Choroid plexus epithelial cell (primary cell): ENCODE measurements around the gene STARD5.

ENCODE experiments used
- DNase-seq: peaks from one replicate; pipeline ENCODE4 v3.0.0-alpha.2; 2010; ENCODE audit warnings: low read depth
- H3K4me3 ChIP-seq: 2 replicates; pipeline ENCODE4 v1.5.1; 2011; ENCODE audit warnings: low read depth, mild to moderate bottlenecking, control low read depth, low read length, moderate library complexity
- TF ChIP-seq, protein P1 (sequence below): conservative IDR thresholded peaks from 2 replicates; pipeline ENCODE4 v1.5.1; 2011; ENCODE audit warnings: low read depth, mild to moderate bottlenecking, control low read depth, inconsistent platforms, low read length, moderate library complexity

STARD5 gene

GRCh38 chr15:81294516-81294880 lies 29.4 kb downstream of the STARD5 start:
- TF ChIP-seq, protein P1, sequence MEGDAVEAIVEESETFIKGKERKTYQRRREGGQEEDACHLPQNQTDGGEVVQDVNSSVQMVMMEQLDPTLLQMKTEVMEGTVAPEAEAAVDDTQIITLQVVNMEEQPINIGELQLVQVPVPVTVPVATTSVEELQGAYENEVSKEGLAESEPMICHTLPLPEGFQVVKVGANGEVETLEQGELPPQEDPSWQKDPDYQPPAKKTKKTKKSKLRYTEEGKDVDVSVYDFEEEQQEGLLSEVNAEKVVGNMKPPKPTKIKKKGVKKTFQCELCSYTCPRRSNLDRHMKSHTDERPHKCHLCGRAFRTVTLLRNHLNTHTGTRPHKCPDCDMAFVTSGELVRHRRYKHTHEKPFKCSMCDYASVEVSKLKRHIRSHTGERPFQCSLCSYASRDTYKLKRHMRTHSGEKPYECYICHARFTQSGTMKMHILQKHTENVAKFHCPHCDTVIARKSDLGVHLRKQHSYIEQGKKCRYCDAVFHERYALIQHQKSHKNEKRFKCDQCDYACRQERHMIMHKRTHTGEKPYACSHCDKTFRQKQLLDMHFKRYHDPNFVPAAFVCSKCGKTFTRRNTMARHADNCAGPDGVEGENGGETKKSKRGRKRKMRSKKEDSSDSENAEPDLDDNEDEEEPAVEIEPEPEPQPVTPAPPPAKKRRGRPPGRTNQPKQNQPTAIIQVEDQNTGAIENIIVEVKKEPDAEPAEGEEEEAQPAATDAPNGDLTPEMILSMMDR, result no peak
- no peak for DNase-seq
- H3K4me3 ChIP-seq, result no peak overlapping the region

DNA sequence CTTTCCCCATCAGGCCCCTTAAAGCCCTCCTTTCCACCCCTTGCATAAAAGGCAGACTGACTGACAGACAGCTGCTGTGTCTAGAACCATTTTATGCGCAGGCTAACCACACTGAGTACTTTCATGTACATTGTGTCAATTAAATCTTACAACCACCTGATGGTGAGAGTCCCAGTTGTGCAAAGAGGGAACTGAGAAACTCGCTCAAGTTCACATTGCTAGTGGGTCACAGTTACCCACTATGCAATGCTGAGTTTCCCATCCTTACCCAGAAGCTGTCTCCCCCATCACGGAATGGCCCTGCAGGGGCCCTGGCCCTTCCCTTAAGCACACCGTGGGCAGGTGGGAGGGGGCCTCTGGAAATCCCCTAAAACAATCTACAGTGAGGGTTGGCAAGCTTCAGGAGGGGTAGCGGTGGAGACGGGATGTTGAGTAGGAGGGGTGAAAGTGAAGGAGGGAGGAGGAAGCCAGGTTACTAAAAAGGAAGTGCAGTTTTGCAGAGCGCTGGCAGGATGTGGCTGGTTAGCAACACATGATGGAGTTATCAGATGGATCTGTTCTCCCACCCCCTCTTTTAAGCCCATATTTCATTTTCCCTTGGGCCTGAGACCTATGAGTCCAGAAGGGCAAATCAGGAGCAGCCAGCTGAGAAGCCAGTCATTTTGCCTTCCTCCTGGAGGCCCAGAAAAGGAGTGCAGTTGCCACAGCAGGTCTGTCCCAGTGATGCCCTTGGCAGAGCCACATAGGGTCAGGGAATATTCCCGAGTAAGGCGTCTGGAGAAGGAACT lies 30.0 kb downstream of the STARD5 start:
- TF ChIP-seq, protein P1, result no peak
- no peak for DNase-seq
- H3K4me3 ChIP-seq, result no peak overlapping the region

GRCh38 chr15:81292523-81293001 lies 31.4 kb downstream of the STARD5 start:
- TF ChIP-seq, protein P1, result no peak
- DNase-seq, result no peak
- H3K4me3 ChIP-seq, result no peak overlapping the region

DNA sequence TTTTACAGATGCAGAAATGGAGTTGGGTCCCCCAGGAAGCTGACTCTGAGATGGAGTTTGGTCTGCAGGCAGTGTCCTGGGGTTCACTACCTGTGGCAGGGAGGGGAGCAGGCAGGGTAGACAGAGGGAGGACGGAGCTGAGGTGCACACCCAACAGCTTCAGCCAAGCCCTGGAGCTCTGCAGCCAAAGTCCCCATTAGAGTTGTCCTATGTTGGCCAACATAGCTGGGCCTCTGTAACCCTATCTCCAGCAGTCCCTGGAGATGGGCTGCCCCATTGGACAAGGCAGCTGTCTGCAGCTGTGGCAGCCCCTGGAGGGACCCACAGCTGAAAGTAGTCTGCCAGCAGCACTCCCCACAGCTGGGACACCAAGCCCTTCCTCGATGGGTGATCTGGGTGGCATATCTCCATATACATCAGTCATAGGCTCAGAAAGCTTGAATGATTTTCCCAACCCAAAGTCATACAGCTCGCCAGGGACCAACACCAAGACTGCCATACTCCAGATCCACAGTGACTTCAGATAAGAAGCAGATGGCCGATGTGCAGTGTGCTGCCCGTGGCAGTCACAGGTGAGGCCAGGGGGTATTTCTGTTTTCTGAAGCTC lies 31.9 kb downstream of the STARD5 start:
- H3K4me3 ChIP-seq, result no peak overlapping the region
- DNase-seq, result no peak
- TF ChIP-seq, protein P1, result no peak

DNA sequence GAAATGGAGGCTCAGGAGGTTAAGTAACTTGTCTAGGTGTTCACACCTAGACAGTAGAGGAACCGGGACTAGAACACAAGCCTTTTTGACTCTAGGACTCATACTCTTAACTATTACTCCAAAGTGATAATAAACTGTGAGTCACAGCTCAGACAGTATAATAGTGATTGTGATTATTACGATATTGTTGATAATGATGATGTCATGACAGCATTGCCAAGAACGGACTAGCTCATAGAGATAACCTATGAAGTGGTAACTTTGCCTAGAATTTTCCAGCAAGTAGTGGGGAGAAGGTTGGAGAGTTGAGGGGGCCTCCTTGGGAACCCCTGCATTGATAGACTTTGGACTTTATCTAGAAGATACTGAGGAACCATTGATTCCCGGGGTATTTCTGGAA lies 34.0 kb downstream of the STARD5 start:
- no peak overlapping the region for H3K4me3 ChIP-seq
- TF ChIP-seq, protein P1, result no peak
- DNase-seq, result no peak

- no peak overlapping the region for H3K4me3 ChIP-seq
- TF ChIP-seq, protein P1, result no peak
- no peak for DNase-seq
Measured at GRCh38 chr15:81288616-81289015, 35.3 kb downstream of the STARD5 start.

GRCh38 chr15:81288040-81288439 lies 35.9 kb downstream of the STARD5 start:
- no peak for DNase-seq
- TF ChIP-seq, protein P1, result no peak
- H3K4me3 ChIP-seq, result no peak overlapping the region
